ENCODE results near the gene SPSB2. TPM values are rescaled to one million over a fixed set of nuclear protein-coding genes. Genes with fewer than 3 reads are reported as not detected.

SPSB2 gene
- total and polyA plus RNA-seq, 9 of the 15 experiments (the other 6 are each of a cell fraction or from before 2014, with no cell fraction given): 0.10 to 10.6 (median 1.9) TPM

GRCh38 chr12:6828781-6829535 is 44.1 kb downstream of the SPSB2 start (continued):
- TF ChIP-seq ZBTB40 (IDR thresholded peaks at IDR 0.05): peak; percentile 55; the same call in 1 of the 2 replicates
- TF ChIP-seq ZBTB40 (CRISPR knock-in tag; IDR thresholded peaks at IDR 0.05): no peak
- peak; percentile 20; the same call in 1 of the 2 replicates for TF ChIP-seq ETV5 (CRISPR knock-in tag; IDR thresholded peaks at IDR 0.05; ENCODE audit: low read depth)
- no peak for TF ChIP-seq ZNF23 (CRISPR knock-in tag; IDR thresholded peaks at IDR 0.05)
- TF ChIP-seq HNRNPL (IDR thresholded peaks at IDR 0.05; ENCODE audit: low read depth, low read length): no peak
- 0 out of 2 replicates have a peak, but pooled peaks have one; percentile 5 for TF ChIP-seq FOXP1 (CRISPR knock-in tag; IDR thresholded peaks at IDR 0.05)
- no peak for TF ChIP-seq ZNF76 (CRISPR knock-in tag; IDR thresholded peaks at IDR 0.05; ENCODE audit: borderline replicate concordance)
- TF ChIP-seq GTF2E2 (tag; IDR thresholded peaks at IDR 0.05): 0 out of 2 replicates have a peak, but pooled peaks have one; percentile 38
- TF ChIP-seq ZNF263 (CRISPR knock-in tag; IDR thresholded peaks at IDR 0.05; ENCODE audit: borderline replicate concordance): no peak; the same call in 1 of the 2 replicates
- peak; percentile 64 for TF ChIP-seq CBFA2T3 (IDR thresholded peaks at IDR 0.05)
- TF ChIP-seq EP300 (IDR thresholded peaks at IDR 0.05; ENCODE audit: low read length): no peak
- no peak for TF ChIP-seq SNRNP70 (optimal IDR thresholded peaks at IDR 0.05; ENCODE audit: low read depth, low read length)
- TF ChIP-seq SMAD2 (IDR thresholded peaks at IDR 0.05; ENCODE audit: low read depth, low read length): no peak
- no peak for TF ChIP-seq MLX (CRISPR knock-in tag; conservative IDR thresholded peaks at IDR 0.05)
- no peak for TF ChIP-seq WHSC1 (IDR thresholded peaks at IDR 0.05; ENCODE audit: low read length)
- no peak for TF ChIP-seq SMARCA4 (IDR thresholded peaks at IDR 0.05)
- TF ChIP-seq L3MBTL2 (IDR thresholded peaks at IDR 0.05): peak; percentile 25; the same call in 1 of the 2 replicates
- TF ChIP-seq NFATC3 (IDR thresholded peaks at IDR 0.05): no peak
- 0 out of 2 replicates have a peak, but pooled peaks have one; percentile 19 for TF ChIP-seq SMARCA5 (IDR thresholded peaks at IDR 0.05)
- no peak for TF ChIP-seq MCM5 (IDR thresholded peaks at IDR 0.05; ENCODE audit: low read depth)
- no peak for TF ChIP-seq BRCA1 (IDR thresholded peaks at IDR 0.05)
- no peak for TF ChIP-seq BRCA1 (CRISPR knock-in tag; IDR thresholded peaks at IDR 0.05)
- TF ChIP-seq ZNF583 (CRISPR knock-in tag; IDR thresholded peaks at IDR 0.05): no peak

Data from K562 (cell line).